ENCODE measurements around the gene DOCK2.

DOCK2 gene

DNA sequence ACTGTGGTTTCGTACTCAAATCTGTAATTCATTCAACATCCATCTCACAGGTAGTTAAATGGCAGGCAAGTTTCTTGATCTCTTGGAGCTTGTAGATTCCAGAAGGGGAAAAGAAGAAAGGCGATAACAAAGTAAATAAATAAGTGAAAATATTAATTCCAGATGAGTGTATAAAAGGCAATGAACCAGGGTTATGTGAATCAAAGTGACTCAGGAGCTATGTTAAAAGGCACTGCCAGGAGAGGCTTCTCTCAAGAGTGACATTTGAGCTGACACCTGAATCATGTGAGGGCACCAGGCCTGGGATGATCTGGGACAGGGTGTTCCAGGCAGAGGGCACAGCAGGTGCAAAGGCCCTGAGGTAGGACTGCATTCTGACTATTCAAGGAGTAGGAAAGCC lies 45.0 kb downstream of the DOCK2 start:
- no peak overlapping the region for H3K4me2 ChIP-seq (ENCODE audit: low read length)
- H3K9me3 ChIP-seq (ENCODE audit: control insufficient read depth, insufficient read depth, low read length), result no peaks in the 10 kb centered on the region
- no peak for TF ChIP-seq EZH2phosphoT487 (IDR thresholded peaks at IDR 0.05; ENCODE audit: borderline replicate concordance, low read length)
- TF ChIP-seq, protein P1, sequence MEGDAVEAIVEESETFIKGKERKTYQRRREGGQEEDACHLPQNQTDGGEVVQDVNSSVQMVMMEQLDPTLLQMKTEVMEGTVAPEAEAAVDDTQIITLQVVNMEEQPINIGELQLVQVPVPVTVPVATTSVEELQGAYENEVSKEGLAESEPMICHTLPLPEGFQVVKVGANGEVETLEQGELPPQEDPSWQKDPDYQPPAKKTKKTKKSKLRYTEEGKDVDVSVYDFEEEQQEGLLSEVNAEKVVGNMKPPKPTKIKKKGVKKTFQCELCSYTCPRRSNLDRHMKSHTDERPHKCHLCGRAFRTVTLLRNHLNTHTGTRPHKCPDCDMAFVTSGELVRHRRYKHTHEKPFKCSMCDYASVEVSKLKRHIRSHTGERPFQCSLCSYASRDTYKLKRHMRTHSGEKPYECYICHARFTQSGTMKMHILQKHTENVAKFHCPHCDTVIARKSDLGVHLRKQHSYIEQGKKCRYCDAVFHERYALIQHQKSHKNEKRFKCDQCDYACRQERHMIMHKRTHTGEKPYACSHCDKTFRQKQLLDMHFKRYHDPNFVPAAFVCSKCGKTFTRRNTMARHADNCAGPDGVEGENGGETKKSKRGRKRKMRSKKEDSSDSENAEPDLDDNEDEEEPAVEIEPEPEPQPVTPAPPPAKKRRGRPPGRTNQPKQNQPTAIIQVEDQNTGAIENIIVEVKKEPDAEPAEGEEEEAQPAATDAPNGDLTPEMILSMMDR (IDR thresholded peaks at IDR 0.05; ENCODE audit: low read depth, low read length, poor library complexity, severe bottlenecking), result no peak
- H3F3A ChIP-seq (ENCODE audit: control insufficient read depth, insufficient read depth), result no peaks in the 10 kb centered on the region
- no peaks in the 10 kb centered on the region for H3K79me2 ChIP-seq (ENCODE audit: control insufficient read depth, low read length)
- no peaks in the 10 kb centered on the region for H3K27me3 ChIP-seq (ENCODE audit: control insufficient read depth, low read length)
- H3K4me1 ChIP-seq (ENCODE audit: control insufficient read depth, low read length), result peaks cover 11% of the 10 kb centered on the region
- H4K20me1 ChIP-seq (ENCODE audit: control insufficient read depth, insufficient read depth, low read depth, low read length), result no peaks in the 10 kb centered on the region
- H3K9me2 ChIP-seq (replicated peaks; ENCODE audit: control insufficient read depth, low read length), result no peaks in the 10 kb centered on the region
- no peak overlapping the region for H3K4me3 ChIP-seq (ENCODE audit: low read length)
- peaks cover 89% of the 10 kb centered on the region for H3K36me3 ChIP-seq (ENCODE audit: control insufficient read depth, low read length)
- no peak overlapping the region for H3K27ac ChIP-seq (ENCODE audit: low read depth, low read length)

DNA sequence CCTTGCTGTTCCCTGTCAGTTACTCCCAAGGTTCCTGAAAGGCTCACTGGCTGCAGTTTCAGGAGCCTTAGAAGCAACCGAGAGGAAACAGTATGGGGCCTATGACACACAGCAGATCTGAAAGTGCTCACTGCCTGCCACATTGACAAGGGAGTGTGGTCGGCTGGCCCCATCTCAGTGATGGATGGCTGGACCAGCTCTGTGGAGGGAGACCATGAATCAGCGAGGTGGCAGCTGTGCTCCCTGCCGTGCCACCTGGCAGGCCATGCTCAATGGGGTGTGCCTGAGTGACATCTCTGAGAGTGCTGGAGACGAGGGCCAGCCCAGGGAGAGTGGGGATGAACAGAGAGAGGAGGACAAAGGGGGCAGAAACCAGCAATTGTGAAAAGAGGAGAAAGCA lies 49.1 kb downstream of the DOCK2 start:
- no peaks in the 10 kb centered on the region for H3K9me3 ChIP-seq (ENCODE audit: control insufficient read depth, insufficient read depth, low read length)
- H3K27ac ChIP-seq (ENCODE audit: low read depth, low read length), result no peak overlapping the region
- peaks cover 93% of the 10 kb centered on the region for H3K36me3 ChIP-seq (ENCODE audit: control insufficient read depth, low read length)
- peaks cover 11% of the 10 kb centered on the region for H3K4me1 ChIP-seq (ENCODE audit: control insufficient read depth, low read length)
- H3K79me2 ChIP-seq (ENCODE audit: control insufficient read depth, low read length), result no peaks in the 10 kb centered on the region
- no peaks in the 10 kb centered on the region for H3F3A ChIP-seq (ENCODE audit: control insufficient read depth, insufficient read depth)
- no peaks in the 10 kb centered on the region for H4K20me1 ChIP-seq (ENCODE audit: control insufficient read depth, insufficient read depth, low read depth, low read length)
- TF ChIP-seq, protein P1 (IDR thresholded peaks at IDR 0.05; ENCODE audit: low read depth, low read length, poor library complexity, severe bottlenecking), result no peak
- no peak for TF ChIP-seq EZH2phosphoT487 (IDR thresholded peaks at IDR 0.05; ENCODE audit: borderline replicate concordance, low read length)
- no peaks in the 10 kb centered on the region for H3K27me3 ChIP-seq (ENCODE audit: control insufficient read depth, low read length)
- no peaks in the 10 kb centered on the region for H3K9me2 ChIP-seq (replicated peaks; ENCODE audit: control insufficient read depth, low read length)
- H3K4me3 ChIP-seq (ENCODE audit: low read length), result no peak overlapping the region
- no peak overlapping the region for H3K4me2 ChIP-seq (ENCODE audit: low read length)

DNA sequence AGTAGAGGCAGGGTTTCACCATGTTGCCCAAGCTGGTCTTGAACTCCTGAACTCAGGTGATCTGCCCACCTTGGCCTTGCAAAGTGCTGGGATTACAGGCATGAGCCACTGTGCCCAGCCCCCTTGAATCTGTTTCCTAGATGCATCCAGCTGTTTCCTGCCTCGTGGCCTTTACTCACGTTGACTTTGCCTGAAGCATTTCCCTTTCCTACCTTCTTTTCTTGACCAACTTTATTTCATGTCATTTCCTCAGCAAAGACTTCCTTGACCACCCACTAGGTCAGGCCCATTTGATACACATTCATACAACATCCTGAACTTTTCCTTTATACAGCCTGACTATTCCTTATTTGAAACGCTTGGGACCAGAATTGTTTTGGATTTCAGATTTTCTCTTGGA lies 51.0 kb downstream of the DOCK2 start:
- Histone ChIP-seq H3F3A (ENCODE audit: control insufficient read depth, insufficient read depth) (no peaks in the 10 kb centered on the region), H3K9me2 (replicated peaks; ENCODE audit: control insufficient read depth, low read length) (no peaks in the 10 kb centered on the region), H3K27me3 (ENCODE audit: control insufficient read depth, low read length) (no peaks in the 10 kb centered on the region), H3K27ac (ENCODE audit: low read depth, low read length) (no peak overlapping the region), H3K79me2 (ENCODE audit: control insufficient read depth, low read length) (no peaks in the 10 kb centered on the region), H3K4me2 (ENCODE audit: low read length) (no peak overlapping the region), H3K4me1 (ENCODE audit: control insufficient read depth, low read length) (peaks cover 11% of the 10 kb centered on the region), H4K20me1 (ENCODE audit: control insufficient read depth, insufficient read depth, low read depth, low read length) (no peaks in the 10 kb centered on the region), H3K4me3 (ENCODE audit: low read length) (no peak overlapping the region), H3K36me3 (ENCODE audit: control insufficient read depth, low read length) (peaks cover 90% of the 10 kb centered on the region), H3K9me3 (ENCODE audit: control insufficient read depth, insufficient read depth, low read length) (no peaks in the 10 kb centered on the region)
- TF ChIP-seq, protein P1 (IDR thresholded peaks at IDR 0.05; ENCODE audit: low read depth, low read length, poor library complexity, severe bottlenecking), result no peak
- no peak for TF ChIP-seq EZH2phosphoT487 (IDR thresholded peaks at IDR 0.05; ENCODE audit: borderline replicate concordance, low read length)

DNA sequence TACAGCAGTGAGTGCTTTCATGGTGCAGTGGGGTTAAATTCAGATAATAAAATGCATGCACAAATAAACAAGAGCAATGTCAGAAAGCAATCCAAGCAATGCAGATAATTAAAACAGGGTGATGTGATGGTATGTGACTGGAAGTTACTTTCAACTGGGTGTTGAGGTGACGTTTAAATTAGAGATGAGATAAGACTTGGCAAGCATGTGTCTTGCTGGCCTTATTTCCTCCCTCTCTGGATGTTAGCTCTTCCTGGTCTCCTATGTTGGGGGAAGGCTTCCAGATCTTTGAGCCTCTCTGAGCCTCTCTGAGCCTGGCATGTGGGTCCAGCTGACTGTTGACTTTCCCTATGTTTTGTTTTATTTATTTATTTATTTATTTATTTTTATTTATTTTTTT lies 54.4 kb downstream of the DOCK2 start:
- TF ChIP-seq, protein P1 (IDR thresholded peaks at IDR 0.05; ENCODE audit: low read depth, low read length, poor library complexity, severe bottlenecking), result no peak
- TF ChIP-seq EZH2phosphoT487 (IDR thresholded peaks at IDR 0.05; ENCODE audit: borderline replicate concordance, low read length), result no peak
- H4K20me1 ChIP-seq (ENCODE audit: control insufficient read depth, insufficient read depth, low read depth, low read length), result no peaks in the 10 kb centered on the region
- H3K36me3 ChIP-seq (ENCODE audit: control insufficient read depth, low read length), result peaks cover 89% of the 10 kb centered on the region
- no peaks in the 10 kb centered on the region for H3K79me2 ChIP-seq (ENCODE audit: control insufficient read depth, low read length)
- H3K27me3 ChIP-seq (ENCODE audit: control insufficient read depth, low read length), result no peaks in the 10 kb centered on the region
- H3K4me3 ChIP-seq (ENCODE audit: low read length), result no peak overlapping the region
- no peaks in the 10 kb centered on the region for H3K9me2 ChIP-seq (replicated peaks; ENCODE audit: control insufficient read depth, low read length)
- H3K4me1 ChIP-seq (ENCODE audit: control insufficient read depth, low read length), result peaks cover 1% of the 10 kb centered on the region; the same call in 1 of the 2 replicates
- no peak overlapping the region for H3K27ac ChIP-seq (ENCODE audit: low read depth, low read length)
- H3K9me3 ChIP-seq (ENCODE audit: control insufficient read depth, insufficient read depth, low read length), result no peaks in the 10 kb centered on the region
- no peaks in the 10 kb centered on the region for H3F3A ChIP-seq (ENCODE audit: control insufficient read depth, insufficient read depth)
- no peak overlapping the region for H3K4me2 ChIP-seq (ENCODE audit: low read length)

Measured in DOHH2 (cell line).